Measurements from ENCODE around the gene ERGIC1.

ERGIC1 gene

GRCh38 chr5:172874647-172875504, 40.8 kb downstream of the ERGIC1 start:
- TF ChIP-seq CTCF (IDR thresholded peaks at IDR 0.05): no peak

GRCh38 chr5:172875505-172876279, 41.6 kb downstream of the ERGIC1 start:
- no peak for TF ChIP-seq CTCF (IDR thresholded peaks at IDR 0.05)

GRCh38 chr5:172876578-172876977, 42.5 kb downstream of the ERGIC1 start:
- TF ChIP-seq CTCF (IDR thresholded peaks at IDR 0.05): no peak

- no peak for TF ChIP-seq CTCF (IDR thresholded peaks at IDR 0.05)
Measured at GRCh38 chr5:172877466-172878260, 43.6 kb downstream of the ERGIC1 start.

GRCh38 chr5:172878585-172878932, 44.5 kb downstream of the ERGIC1 start:
- no peak for TF ChIP-seq CTCF (IDR thresholded peaks at IDR 0.05)

- no peak for TF ChIP-seq CTCF (IDR thresholded peaks at IDR 0.05)
Measured at GRCh38 chr5:172878933-172879752, 45.1 kb downstream of the ERGIC1 start.
